Anterior cingulate cortex (tissue), 58 donors: ENCODE results near the gene CCL27.
"Not testable (repeated sequence)": the region's sequence is repeated elsewhere in the genome, so short reads cannot be mapped to it uniquely, and the experiment has no call there.

Experiments used
- DNase-seq, 58 donors: peaks; one replicate each; lab custom pipeline; 2025; lab: John Stamatoyannopoulos, UW

The CCL27 gene

DNA sequence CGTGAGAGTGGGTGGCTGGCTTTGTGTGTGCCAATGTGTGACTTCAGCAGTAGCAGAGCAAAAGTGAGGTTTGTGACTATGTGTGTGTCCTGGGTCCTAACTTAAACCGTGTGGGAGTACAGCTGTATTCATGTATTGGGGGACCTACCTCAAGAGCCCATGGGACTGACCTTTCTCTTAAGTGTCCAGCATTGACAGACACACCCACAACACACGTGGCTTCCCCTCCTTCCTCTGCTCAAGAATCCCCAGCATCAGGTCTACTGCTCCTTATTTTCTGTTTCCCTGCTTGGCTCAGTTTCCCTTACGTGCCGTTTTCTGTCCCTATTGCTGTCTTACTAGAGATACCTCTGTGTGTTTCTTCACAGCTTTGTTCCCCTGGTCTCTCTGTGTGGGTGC, 9.9 kb downstream of the CCL27 start:
- peak in 2 of 58 donors; percentile 37 to 49 for DNase-seq

DNA sequence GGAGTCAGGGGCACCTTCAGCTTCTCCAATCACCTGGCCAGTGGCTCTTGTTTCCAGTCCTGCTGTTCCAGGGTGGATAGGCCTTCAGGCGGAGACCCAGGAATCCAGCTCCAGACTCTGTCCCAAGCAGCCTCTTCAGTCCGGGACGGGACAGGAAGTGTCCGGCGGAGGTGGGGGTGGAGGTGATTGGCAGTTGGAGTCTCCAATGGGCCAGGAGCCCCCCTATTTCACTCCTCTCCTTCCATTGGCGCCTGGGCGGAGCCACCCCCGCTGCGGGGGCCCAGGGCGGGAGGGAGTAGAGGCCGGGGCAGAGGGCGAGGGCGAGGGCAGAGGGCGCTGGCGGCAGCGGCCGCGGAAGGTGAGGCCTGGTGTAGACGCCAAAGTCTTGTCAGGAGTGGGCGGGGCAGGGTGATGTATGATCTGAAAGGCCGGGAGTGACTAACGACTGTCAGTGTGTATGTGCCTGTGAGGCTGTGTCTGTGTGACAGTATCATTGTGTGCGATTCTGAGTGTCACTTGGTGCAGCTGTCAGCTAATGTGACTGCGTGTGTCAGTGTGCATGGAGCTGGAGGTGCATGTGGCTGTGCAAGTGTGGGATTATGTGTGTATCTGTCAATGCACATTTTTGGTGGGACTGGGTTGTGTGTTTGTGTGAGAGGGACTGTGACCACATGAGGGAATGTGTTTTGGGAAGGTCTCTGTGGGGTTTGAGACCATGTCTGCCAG, 10.4 kb downstream of the CCL27 start, which contains the start of gene IL11RA:
IL11RA (plus strand) TSS at position 310 of the 726 bp plus-strand sequence. CDS start 3,033 bp downstream, outside the sequence.
- peak in 55 of 58 donors; percentile 37 to 93 (median 76) for DNase-seq

DNA sequence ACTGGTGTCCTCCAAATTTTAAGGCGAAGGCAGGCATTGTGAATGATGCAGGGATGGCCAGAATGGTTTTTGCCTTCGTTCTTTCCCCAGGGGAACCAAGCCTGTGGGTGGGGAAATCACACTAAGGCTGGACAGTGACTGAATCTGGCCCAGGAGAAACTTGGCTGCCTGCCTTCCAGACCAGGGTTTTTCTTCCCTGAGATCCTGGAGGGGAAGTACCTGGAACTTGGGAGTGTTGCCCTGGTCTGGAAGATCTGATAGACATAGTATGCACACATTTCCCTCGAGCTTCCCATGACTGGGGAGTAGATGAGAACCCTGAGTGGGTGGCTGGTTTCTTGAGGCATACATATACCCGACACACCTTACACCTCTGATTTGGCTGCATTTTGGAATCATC, 11.1 kb downstream of the CCL27 start:
- DNase-seq = no peak

DNA sequence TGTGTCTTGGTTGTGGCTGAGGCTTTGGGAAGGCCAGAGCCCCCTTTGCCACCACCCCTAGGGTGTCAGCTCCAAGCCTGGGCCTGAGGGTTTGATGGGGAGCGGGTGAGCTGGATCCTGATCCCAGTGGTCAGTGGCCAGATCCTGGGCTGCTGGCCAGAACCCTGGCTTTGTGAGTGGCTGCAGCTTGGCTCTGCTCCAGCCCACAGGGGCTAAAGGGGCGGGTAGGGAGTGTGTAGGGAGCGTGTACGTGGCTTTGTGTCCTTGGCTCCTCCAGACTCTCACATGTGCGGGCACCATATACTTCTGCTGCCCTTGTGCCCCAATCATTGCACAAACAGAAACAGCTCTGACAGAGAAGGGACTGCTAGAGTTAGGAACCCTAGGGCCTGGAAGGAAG, 11.6 kb downstream of the CCL27 start:
- DNase-seq = peak in 41 of 58 donors; percentile 7 to 77 (median 28)

DNA sequence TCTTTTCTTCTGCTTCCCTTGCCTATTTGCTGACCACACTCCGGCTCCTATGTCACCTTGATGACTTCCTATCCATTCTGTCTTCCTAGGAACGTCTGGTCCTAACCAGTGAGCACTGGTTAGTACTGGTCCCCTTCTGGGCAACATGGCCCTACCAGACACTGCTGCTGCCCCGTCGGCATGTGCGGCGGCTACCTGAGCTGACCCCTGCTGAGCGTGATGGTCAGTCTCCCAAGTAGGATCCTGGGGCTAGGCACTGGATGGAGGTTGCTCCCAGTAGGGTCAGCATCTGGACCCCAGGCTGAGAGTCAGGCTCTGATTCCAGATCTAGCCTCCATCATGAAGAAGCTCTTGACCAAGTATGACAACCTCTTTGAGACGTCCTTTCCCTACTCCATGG, 13.8 kb downstream of the CCL27 start:
- DNase-seq = no peak

DNA sequence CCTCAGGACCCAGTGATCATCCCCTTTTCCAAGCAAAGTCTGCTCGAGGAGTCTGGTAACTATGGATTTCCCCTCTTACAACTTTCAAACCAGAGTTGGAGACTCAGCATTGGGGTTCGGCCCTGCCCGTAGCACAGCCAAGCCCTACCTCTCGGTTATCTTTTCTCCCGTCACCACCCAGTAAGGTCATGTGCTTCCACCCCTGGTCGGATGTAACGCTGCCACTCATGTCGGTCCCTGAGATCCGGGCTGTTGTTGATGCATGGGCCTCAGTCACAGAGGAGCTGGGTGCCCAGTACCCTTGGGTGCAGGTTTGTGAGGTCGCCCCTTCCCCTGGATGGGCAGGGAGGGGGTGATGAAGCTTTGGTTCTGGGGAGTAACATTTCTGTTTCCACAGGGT, 14.8 kb downstream of the CCL27 start:
- no peak for DNase-seq

DNA sequence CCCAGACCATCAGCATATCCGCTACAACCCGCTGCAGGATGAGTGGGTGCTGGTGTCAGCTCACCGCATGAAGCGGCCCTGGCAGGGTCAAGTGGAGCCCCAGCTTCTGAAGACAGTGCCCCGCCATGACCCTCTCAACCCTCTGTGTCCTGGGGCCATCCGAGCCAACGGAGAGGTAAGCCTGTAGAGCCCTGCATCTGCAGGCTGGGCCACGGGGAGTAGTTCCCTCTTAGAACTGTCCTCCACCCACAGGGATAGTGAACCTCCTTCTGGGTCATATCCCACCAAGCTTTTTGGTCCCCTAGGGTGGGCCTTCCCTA, 15.4 kb downstream of the CCL27 start:
- no peak for DNase-seq

DNA sequence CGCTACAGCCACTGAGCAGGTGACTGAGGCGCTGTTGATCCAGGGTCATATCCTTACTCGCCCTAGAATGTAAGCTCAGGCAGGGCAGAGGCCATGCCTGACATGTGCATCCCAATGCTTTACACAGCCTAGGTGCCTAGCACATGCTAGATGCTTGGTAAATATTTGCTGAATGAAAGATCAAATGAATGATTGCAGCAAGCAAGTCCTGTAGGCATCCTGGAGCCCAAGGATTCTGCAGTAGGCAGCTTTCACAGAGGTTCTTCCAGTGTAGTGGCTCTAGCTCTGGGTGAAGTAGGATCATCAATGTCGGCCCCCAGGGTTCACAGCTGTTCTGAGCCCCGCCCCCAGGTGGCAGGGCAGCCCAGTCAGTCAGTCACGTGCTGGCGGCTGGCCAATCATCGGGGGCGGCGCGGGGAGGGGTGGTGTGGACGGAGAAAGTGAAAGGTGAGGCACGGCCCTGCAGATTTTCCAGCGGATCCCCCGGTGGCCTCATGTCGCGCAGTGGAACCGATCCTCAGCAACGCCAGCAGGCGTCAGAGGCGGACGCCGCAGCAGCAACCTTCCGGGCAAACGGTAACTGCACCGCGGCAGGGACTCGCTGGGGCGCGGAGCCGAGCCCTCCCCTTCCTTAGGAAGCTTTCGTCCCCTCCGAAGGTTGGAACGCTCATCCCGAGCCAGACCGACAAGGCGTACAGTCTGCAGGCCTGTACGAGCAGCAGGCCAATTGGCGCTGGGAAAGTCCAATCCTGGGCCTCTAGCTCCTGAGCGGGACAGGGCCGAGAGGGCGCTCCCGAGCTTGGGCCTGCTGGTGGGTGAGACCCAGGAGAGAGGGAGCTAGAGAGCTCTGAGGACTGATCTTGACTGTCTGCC, 16.0 kb downstream of the CCL27 start, which contains the start of gene GALT:
GALT (plus strand) TSS at position 465 of the 873 bp plus-strand sequence; CDS start at position 495, 30 bp downstream.
- DNase-seq = peak; percentile 18 to 95 (median 80)

DNA sequence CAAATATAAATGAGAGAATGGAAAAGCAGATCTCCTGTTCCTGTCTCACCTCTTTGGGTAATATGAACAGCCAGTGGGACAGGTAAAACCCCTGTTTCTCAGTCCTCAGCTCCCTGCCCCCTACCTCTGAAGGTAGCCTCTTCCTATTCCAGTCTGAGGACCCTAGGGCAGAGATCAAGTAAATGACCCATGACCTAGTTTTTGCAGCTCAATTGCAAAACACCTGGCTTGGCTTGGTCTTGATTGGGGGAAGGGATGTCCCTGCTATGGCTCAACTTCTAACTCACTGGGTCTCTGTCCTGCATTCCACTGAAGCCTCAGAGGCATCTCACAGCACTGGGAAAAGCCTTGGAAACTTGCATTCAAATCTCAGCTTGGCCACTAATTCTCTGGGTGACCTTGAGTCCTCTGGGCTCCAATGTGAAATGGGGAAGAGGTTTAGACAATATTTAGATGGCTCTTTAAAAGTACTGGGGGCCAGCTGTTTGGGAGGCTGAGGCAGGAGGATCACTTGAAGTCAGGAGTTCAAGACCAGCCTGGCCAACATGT, 17.6 kb downstream of the CCL27 start:
- no peak for DNase-seq

DNA sequence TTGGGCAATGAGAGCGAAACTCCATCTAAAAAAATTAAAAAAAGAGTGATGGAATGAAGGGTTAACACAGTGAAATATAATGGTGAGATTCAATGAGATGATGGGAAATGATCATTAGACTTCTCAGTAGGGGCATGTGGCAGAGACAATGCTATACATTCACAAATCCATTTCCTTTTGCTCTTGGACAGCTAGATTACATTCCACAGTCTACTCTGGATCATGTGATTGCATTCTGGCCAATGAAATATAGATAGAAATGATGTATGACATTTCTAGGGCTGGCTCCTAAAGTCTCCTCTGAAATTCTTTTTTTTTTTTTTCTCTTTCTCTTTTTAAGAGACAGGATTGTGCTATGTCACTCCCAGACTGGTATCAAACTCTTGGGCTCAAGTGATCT, 19.8 kb downstream of the CCL27 start:
- no peak for DNase-seq

DNA sequence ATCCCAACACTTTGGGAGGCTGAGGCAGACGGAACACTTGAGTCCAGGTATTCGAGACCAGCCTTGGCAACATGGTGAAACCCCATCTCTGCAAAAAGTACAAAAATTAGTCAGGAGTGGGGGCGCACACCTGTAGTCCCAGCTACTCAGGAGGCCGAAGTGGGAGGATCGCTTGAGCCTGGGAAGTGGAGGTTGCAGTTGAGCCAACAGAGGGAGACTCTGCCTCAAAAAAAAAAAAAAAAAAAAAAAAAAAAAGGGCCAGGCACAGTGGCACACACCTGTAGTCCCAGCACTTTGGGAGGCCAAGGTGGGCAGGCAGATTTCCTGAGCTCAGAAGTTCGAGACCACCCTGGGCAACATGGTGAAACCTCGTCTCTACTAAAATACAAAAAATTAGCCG, 23.1 kb downstream of the CCL27 start:
- DNase-seq = not testable (repeated sequence)

DNA sequence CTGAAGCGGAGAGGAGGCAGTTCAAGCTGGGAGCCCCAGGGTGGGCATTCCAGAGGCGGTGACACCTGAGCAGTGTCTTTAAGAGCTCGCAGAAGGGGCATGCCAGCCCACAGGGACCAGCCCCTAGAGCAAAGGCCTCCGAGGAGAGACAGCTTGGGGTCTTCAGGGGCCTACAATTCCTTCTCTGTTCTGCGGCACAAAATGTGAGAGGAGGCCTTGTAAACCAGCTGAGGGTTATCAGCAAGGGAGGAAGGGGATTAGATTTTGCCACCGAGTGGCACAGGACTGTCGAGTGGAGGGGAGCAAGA, 24.4 kb downstream of the CCL27 start:
- DNase-seq = peak in 1 of 58 donors; percentile 58

DNA sequence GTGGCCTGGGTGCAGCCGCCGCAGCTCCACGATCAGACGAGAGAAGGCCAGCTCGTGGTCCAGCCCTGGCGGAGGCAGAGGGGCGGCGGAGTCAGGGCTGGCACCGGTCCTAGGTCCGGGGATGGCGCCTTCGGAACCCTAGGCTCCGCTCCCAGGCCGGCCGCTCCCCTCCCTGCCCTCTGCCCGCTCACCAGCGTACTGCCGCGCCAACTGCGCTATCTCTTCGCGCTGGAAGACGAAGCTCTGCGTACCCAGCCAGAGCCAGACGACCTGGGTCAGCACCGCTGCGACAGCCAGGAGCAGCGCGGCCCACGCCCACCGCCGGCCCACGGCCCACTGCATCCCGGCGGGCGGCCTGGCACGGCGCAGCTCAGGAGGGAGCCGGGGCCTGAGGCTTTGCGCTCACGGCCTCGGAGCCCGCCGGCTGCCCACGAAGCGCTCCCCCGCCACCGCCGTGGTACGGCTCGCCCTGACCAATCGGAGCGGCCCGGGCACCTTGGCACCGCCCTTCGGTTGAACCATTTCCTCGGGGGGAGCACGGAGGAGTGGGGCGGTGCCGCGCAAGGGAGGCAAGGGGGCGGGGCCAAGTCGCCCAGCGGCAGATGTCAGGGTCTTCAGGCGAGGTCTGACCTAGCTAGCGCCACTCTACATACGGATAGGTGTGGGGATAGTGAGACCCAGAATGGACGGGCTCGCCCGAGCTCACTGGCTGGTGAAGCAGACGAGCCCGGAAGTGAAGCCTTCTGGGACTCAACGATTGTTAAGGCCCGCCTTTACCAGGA, 24.9 kb downstream of the CCL27 start, which contains the start of gene SIGMAR1:
SIGMAR1 (minus strand) TSS at position 432 of the 782 bp plus-strand sequence; CDS start at position 342, 90 bp downstream.
- peak; percentile 54 to 95 (median 90) for DNase-seq

DNA sequence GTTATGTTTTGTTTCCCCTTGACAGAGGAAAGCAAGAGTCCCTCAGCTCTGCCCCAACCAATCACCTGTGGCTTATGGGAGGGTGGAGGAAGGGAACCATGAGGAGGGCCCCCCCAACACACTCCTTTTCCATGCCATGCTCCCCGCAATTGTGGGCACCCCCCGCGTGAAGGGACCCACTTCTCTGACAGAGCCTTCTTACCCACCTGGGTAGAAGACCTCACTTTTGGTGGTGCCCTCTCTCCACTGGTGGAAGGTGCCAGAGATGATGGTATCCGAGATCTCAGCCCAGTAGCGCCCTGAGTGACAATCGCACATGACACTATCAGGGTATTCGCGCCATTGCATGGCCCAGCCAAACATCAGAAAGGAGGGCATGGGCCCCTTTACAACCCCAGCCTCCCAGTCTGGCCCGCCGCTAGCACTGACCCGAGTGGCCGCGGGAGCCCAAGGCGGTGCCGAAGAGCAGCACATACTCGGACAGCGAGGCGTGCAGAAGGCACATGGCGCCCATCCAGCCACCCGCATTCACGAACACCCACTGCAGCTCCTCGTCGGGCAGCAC, 25.6 kb downstream of the CCL27 start:
- DNase-seq = peak in 9 of 58 donors; percentile 9 to 70 (median 48)

DNA sequence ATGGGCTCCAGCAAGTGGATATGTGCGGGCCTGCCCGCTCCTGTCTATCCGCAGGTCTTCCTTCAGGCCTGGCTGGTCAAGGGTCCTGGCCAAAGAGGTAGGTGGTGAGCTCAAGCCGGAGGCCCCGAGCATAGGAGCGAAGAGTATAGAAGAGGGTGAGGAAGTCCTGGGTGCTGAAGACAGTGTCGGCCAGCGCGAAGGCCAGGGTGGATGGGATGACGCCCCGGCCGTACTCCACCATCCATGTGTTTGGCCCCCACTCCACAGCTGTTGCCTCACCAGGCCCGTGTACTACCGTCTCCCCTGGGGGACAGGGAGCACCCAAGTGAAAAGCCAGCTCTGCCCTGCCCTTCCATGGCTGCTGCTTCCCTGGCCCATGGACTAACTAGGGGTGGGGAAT, 26.9 kb downstream of the CCL27 start:
- DNase-seq = no peak

DNA sequence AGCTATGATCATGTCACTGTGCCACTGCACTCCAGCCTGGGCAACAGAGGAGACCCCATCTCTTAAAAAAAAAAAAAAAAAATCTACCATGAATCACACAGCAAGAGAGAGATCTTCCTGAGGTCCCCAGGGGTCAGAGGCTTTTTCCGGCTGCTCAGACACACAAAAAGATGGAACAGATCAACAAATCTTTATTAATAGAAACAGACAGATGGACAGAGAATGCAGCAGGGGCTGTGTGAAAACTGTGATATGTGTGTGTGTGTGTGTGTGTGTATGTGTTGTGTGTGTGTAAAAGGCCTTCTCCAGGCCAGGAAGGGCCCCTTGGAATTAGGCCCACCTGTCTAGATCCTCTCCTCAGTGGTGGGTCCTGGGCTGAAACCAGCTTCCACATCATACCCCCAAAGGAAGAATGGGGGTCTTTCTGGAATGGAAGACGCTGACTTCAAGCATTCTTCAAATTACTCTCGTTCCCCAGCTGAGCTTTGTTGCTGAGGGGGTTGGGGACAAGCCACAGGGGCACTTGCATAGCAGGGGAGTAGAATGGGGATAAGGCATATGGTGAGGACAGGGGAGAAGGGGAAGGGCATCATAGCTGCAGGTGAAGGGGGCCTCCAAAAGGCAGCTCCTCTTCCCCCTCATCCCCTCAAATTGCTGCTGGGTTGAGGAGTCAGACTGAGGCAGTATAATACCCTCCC, 27.8 kb downstream of the CCL27 start:
- DNase-seq = no peak

DNA sequence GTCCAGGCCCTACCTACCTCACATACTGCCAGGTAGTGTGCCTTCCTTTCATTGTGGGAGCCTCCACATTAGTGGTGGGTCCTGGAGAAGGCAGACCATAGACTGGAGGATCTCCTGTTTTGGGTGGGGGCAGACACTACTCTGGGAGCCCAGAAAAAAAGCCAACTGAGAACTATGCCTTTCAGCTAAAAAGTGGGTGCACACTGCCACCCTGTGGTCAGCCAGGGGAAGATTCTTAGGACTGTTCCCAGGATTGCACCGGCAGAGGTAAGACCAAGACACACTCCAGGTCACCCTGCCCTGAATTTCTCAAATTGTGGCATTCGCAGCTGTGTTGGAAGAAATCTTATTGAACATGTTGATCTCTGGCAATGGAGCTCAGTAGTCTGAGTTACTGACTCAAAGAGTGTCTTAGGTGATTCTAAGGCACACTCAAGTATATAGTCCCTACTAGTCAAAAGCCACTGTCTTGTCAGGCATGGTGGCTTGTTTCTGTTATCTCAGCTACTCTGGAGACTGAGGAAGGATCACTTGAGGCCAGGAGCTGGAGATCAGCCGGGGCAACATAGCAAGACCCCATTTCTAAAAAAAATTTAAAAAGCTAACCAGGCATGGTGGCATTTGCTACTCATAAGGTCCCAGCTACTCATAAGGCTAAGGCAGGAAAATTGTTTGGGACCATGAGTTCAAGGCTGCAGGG, 28.5 kb downstream of the CCL27 start:
- DNase-seq = peak in 54 of 58 donors; percentile 8 to 81 (median 38)

DNA sequence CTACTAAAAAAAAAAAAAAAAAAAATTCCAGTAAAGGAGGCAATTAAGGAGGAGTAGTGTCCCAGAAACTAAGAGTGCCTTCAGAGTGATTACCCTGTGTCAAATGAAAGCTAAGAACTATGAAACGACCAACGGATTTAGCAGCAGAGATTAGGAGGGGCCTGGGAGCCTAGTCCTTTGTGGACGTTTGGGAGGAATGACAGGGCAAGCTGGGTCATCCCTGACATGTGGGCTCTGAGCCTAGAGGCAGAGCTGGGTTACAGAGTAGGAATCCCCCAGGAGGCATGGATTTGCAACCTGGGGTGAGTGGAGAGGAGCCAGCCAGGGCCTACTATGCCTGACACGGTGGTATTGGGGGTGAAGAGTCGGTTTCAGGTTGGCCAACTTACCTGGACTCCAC, 29.3 kb downstream of the CCL27 start:
- no peak for DNase-seq
